HG02798 (cell line): Measurements from ENCODE around the gene CEACAM19.

Experiments
- ATAC-seq: cut with Tn5 transposase; IDR thresholded peaks from one replicate; pipeline ENCODE4 v1.9.1; 2021; ENCODE audit warnings: mild to moderate bottlenecking; ENCODE audit not compliant: unreplicated experiment, poor library complexity

CEACAM19 gene

GRCh38 chr19:44644402-44645016, 26.8 kb upstream of the CEACAM19 start:
- no peak for ATAC-seq

- ATAC-seq, result no peak
Observed at GRCh38 chr19:44645407-44646048, 25.8 kb upstream of the CEACAM19 start.

- ATAC-seq, result no peak
Observed at GRCh38 chr19:44646049-44646416, 25.2 kb upstream of the CEACAM19 start.

DNA sequence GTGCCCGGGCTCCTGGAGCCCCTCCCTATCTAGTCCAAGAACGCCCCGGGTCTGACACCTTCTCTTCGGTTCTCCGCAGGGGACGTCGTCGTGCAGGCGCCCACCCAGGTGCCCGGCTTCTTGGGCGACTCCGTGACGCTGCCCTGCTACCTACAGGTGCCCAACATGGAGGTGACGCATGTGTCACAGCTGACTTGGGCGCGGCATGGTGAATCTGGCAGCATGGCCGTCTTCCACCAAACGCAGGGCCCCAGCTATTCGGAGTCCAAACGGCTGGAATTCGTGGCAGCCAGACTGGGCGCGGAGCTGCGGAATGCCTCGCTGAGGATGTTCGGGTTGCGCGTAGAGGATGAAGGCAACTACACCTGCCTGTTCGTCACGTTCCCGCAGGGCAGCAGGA, 24.1 kb upstream of the CEACAM19 start:
- no peak for ATAC-seq

GRCh38 chr19:44648631-44649251, 22.5 kb upstream of the CEACAM19 start:
- ATAC-seq, result no peak

DNA sequence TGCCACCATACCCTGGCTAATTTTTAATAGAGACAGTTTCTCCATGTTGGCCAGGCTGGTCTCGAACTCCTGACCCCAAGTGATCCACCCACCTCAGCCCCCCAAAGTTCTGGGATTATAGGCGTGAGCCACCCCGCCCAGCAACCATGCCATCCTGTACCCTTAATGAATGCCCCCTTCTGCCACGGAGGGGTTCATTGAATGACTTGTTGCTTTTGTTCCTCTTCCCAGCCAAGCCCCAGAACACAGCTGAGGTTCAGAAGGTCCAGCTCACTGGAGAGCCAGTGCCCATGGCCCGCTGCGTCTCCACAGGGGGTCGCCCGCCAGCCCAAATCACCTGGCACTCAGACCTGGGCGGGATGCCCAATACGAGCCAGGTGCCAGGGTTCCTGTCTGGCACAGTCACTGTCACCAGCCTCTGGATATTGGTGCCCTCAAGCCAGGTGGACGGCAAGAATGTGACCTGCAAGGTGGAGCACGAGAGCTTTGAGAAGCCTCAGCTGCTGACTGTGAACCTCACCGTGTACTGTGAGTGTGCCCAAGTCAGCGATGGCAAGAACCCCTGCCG, 21.6 kb upstream of the CEACAM19 start:
- ATAC-seq, result no peak

- no peak for ATAC-seq
Observed at GRCh38 chr19:44653343-44653742, 17.9 kb upstream of the CEACAM19 start.

DNA sequence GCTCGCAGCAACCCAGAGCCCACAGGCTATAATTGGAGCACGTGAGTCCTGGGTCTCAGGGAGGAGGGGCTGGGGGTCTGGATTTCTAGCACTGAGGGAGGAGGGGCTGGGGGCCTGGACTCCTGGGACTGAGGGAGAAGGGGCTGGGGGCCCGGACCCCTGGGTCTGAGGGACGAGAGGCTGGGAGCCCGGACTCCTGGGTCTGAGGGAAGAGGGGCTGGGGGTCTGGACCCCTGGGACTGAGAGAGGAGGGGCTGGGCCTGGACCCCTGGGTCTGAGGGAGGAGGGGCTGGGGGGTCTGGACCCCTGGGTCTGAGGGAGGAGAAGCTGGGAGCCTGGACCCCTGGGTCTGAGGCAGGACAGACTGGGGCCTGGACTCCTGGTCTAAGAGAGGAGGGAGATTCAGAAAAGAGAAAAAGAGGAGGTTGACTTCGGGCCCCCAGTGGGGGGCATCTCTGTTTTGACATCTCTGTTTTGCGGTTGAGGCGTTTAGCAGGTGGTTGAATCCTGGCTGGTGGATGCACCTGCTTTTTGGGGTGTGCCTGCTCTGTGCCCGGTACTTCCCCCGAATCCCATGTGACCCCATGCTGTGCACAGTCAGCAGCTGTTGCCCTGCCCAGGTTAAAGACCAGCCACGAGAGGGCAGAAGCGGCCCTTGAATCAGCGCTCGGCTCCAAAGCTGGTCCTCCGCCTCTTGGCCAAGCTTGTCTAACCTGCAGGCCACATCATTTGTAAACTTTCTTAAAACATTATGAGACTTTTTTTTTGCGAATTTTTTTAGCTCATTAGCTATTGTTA, 17.1 kb upstream of the CEACAM19 start:
- peak; percentile 79 for ATAC-seq

DNA sequence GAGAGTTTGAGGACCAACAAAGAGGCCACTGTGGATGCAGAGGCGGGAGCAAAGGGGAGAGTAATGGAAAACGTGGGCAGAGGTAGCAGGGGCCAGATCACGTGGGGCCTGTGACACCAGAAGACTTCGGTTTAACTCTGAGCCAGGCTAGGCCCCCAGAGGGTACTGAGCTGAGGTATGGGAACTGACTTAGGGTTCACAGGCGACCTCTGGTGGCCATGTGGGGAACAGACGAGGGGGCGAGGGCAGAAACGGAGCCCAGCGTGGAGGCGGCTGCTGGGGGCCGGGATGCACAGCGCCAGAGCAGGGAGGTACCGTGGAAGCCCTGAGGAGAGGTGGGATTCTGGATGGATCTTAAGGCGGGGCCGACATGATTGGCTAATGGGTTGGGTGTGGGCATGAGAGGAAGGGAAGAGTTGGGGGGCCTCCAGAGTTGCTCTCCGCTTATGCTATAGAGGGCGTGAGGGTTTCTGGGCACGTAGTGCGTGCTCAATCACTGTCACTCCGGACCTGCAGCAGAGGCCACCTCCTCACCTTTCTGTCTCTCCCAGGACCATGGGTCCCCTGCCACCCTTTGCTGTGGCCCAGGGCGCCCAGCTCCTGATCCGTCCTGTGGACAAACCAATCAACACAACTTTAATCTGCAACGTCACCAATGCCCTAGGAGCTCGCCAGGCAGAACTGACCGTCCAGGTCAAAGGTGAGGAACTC, 13.9 kb upstream of the CEACAM19 start:
- peak; percentile 54 for ATAC-seq

DNA sequence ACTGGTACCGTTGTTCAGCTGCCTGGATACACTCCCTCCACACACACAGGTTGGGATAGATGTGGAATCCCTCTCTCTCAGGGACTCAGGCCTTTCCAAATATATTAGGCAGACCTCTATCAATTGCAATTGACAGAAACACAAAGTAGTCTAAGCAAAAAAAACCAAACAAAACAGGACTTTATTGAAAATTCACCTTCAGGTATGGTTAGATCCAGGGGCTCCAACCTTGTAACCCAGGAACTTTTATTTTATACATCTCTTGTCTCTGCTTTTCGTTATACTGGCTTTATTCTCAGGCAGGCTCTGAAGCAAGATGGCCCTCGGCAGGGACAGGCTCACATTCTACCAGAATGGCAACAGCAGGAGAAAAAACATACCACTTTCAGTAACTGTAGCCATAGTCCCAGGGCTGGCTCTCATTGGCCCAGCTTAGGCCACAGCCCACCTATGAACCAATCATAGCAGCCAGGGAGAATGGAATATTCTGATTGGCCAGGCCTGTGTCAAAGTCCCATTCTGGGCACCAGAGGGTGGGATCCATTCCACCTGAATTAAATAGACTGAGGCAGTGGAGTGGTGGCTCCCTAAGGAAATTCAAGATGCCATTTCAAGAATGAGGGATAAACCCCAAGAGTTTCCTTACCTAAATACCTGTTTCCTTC, 13.1 kb upstream of the CEACAM19 start:
- no peak for ATAC-seq

DNA sequence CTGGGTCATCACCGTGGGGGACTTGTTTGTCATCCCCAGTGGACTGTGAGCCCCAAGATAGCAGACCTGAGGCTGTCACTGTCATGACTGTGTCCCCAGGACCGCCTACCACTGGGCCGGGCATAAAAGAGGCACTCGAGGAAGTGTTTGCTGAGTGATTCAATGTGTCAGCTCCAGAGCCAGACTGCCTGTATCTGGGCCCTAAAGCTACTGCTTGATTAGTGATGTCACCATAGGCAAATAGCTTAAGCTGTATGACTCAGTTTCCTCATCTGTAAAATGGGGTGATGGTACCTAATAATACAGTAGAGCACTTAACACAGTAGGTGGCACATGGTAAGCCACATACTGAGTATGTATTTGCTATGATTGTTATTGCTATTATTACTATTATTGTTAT, 11.2 kb upstream of the CEACAM19 start:
- no peak for ATAC-seq

- ATAC-seq, result no peak
Observed at GRCh38 chr19:44661205-44661604, 10.1 kb upstream of the CEACAM19 start.

GRCh38 chr19:44661904-44662303, 9.4 kb upstream of the CEACAM19 start:
- ATAC-seq, result no peak

- no peak for ATAC-seq
Observed at GRCh38 chr19:44662691-44663385, 8.4 kb upstream of the CEACAM19 start.

GRCh38 chr19:44663996-44664395, 7.3 kb upstream of the CEACAM19 start:
- ATAC-seq, result no peak

- no peak for ATAC-seq
Observed at GRCh38 chr19:44664976-44665375, 6.3 kb upstream of the CEACAM19 start.

DNA sequence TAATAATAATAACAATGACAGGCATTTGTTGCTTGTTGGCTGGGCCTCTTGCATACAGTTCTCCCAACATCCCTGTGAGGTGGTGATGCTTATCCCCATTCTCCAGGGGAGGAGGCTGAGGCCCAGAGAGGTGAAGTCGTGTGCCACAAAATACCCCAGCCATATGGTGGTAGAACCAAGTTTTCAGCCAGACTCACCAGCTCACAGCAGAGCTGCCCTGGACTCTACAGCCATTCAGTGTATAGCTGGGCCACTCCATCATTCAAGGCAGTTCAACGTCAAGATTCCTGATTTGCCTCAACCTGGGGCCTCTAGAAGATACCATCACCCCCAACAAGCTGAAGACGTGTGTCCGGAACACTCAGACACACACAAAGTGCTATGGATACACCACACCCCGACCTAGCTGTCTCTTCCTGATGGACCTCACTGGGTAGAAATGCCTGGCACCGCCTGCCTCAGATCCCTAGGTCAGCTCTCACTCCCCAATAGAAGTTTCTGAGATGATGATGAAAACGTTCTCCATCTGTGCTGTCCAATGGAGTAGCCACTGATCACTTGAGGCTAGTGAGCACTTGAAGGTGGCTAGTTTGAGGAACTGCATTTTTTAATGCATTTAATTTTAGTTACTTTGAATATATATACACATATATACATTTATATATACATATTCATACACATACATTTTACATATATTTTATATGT, 4.3 kb upstream of the CEACAM19 start:
- ATAC-seq, result no peak

DNA sequence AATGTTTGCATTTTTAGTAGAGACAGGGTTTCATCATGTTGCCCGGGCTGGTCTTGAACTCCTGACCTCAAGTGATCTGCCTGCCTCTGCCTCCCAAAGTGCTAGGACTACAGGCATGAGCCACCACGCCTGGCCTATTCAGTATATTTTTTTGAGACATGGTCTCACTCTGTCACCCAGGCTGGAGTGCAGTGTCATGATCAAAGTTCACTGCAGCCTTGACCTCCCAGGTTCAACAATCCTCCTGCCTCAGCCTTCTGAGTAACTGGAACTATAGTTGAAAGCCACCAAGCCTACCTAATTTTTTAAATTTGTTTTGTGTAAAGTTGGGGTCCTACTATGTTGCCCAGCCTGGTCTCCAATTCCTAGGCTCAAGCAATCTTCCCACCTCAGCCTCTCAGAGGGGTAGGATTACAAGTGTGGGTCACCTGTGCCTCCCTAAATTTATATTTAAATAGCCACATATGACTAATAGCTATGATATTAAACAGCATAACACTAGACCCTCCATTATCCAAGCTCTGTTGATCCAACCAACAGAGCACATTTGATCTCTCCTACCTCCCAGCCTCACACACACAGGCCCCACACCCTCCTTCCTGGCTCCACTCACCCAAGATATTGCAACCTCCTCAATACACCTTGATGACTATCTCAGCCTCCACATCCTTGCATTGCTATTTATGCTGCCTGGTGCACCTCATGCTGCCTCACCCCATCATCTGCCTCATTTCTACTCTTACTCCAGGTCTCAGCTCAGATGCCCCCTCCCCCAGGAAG, 2.1 kb upstream of the CEACAM19 start:
- ATAC-seq, result no peak
